AG10803 (cell line): ENCODE data around the gene AQP12B.
"Not testable (repeated sequence)": the region's sequence is repeated elsewhere in the genome, so short reads cannot be mapped to it uniquely, and the experiment has no call there.

Experiments
- DNase-seq: peaks from one replicate; pipeline ENCODE4 v3.0.0; 2010; ENCODE audit warnings: low read depth
- H3K4me3 ChIP-seq: 2 replicates; pipeline ENCODE4 v1.5.1; 2011; ENCODE audit warnings: mild to moderate bottlenecking, low read length, control low read depth
- TF ChIP-seq, protein P1 (sequence below): conservative IDR thresholded peaks from 2 replicates; pipeline ENCODE4 v1.5.1; 2011; ENCODE audit warnings: mild to moderate bottlenecking, low read length, control low read depth, inconsistent platforms

The AQP12B gene

DNA sequence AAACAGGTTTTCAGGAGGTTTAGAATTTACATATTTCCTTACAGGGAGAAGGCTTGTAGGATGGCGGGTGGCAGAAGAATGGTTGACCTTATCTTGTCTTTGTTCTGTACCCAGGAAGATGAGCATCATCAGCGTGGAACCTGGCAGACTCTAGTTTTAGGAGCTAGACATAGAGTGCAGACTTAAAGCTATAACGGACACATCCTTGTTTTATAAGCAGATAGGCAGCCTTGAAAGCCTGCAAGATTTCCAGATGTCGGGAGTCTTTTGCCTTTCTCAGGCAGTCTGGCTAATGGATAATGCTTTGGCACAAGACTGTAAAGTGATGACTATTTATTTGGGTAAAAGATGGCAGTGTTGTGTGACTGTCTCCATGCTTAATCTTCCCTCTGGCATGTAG, 11.7 kb downstream of the AQP12B start:
- no peak for DNase-seq

DNA sequence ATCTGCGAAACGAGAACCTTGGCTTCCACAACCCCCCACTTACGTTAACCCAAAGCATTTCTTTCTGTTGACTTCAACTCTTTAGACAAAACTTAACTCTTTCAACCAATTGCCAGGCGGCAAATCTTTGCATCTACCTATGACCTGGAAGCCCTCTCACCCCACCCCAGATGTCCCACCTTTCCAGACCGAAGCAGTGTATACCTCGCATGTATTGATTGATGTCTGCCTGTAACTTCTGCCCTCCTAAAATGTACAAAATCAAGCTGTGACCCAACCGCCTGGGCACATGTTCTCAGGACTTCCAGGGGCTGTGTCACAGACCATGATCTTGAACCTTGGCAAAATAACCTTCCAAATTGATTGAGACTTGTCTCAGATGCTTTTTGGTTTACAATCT, 12.3 kb downstream of the AQP12B start:
- DNase-seq = no peak
- TF ChIP-seq, protein P1, sequence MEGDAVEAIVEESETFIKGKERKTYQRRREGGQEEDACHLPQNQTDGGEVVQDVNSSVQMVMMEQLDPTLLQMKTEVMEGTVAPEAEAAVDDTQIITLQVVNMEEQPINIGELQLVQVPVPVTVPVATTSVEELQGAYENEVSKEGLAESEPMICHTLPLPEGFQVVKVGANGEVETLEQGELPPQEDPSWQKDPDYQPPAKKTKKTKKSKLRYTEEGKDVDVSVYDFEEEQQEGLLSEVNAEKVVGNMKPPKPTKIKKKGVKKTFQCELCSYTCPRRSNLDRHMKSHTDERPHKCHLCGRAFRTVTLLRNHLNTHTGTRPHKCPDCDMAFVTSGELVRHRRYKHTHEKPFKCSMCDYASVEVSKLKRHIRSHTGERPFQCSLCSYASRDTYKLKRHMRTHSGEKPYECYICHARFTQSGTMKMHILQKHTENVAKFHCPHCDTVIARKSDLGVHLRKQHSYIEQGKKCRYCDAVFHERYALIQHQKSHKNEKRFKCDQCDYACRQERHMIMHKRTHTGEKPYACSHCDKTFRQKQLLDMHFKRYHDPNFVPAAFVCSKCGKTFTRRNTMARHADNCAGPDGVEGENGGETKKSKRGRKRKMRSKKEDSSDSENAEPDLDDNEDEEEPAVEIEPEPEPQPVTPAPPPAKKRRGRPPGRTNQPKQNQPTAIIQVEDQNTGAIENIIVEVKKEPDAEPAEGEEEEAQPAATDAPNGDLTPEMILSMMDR = no peak
- no peak overlapping the region for H3K4me3 ChIP-seq

More for the DNA sequence above, 11.7 kb downstream of the AQP12B start:
- H3K4me3 ChIP-seq = no peak overlapping the region
- TF ChIP-seq, protein P1 = no peak

- TF ChIP-seq, protein P1 = no peak
- H3K4me3 ChIP-seq = no peak overlapping the region
- no peak for DNase-seq
These were observed 18.1 kb downstream of the AQP12B start for GRCh38 chr2:240664622-240665021.

DNA sequence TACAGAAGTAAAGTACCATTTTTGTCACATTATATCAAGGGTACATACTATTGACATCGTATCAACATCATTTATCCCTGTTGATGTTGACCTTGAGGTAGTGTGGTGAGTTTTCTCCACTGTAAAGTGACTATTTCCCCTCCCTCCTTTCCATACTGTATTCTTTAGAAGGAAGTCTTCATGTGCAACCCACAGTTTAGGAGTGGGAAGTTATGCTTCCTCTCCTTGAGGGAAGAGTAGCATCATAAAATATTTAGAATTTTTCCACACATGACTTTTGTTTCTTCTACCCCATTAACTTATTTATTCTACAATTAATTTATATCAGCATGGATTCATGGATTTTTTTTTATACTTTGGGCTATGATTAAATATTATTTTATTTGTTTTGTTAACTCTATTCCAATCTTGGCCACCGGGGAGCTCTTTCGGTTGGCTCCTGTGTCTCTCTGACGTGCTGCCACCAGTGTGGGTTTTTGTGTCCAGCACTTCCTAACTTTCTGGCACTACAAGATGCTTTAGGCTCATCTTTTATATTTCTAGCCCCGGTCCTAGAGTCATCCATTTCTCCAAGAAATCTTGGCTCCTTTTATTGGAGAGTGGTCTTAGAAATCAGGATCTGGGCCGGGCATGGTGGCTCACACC, 19.0 kb downstream of the AQP12B start:
- DNase-seq = no peak
- TF ChIP-seq, protein P1 = no peak; the same call in 1 of the 2 replicates
- H3K4me3 ChIP-seq = no peak overlapping the region

GRCh38 chr2:240662681-240663080, 20.0 kb downstream of the AQP12B start:
- no peak for DNase-seq
- H3K4me3 ChIP-seq = no peak overlapping the region
- TF ChIP-seq, protein P1 = no peak

DNA sequence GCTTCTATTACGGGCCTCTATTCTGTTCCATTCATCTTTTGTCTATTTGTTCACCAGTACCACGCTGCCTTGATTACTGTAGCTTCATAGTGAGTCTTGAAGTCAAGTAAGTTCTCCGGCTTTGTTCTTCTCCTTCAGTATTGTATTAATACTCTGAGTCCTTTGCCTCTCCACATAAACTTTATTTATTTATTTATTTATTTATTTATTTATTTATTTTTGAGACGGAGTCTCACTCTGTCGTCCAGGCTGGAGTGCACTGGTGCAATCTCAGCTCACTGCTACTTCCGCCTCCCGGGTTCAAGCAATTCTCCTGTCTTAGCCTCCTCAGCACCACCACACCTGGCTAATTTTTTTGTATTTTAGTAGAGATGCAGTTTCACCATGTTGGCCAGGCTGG, 22.8 kb downstream of the AQP12B start:
- not testable (repeated sequence) for H3K4me3 ChIP-seq, DNase-seq

DNA sequence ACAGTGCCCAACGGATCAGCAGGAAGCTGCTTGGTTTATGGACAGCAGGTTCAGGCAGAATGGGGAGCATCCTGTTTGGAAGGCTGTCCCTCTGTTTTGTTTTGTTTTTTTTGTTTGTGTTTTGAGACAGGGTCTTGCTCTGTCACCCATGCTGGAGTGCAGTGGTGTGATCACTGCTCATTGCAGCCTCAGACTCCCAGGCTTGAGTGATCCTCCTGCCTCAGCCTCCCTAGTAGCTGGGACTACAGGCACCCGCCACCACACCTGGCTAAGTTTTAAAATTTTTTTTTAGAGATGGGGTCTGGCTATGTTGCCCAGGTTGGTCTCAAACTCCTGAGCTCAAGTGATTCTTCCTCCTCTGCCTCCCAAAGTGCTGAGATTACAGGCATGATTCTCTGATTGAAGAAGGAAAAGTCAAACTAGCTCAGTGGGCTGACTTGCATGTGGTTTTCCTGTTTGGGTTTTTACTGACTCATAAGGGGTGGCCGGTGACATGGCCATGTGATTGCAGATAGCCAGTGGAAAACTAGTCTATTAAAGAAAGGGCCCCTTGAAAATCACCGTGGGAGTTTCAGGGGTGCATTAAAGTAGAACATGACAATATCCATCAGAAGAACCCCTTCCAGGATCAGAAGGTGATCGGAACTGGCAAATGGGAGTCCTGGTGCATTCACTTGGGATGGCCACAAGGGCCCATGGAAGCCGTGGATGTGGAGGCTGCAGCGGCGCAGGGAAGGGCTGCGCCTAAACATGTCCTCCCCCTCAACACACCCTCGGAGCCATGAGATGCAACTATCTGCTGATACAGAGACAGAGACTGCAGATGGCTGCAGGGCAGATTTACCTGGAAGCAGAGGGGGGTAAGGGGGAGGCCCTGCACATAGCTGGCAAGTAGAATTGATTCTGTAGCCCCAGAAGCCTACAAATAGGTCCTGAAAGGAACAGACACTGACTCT, 26.5 kb downstream of the AQP12B start:
- no peak overlapping the region for H3K4me3 ChIP-seq
- TF ChIP-seq, protein P1 = no peak
- peak; percentile 5 for DNase-seq
